SK-N-SH (cell line): ENCODE measurements around the gene ACSM5.
"Not testable (repeated sequence)": the region's sequence is repeated elsewhere in the genome, so short reads cannot be mapped to it uniquely, and the experiment has no call there.

Source experiments
- EP300 ChIP-seq, 2 experiments: IDR thresholded peaks; 2 replicates each; pipeline versions ENCODE4 v1.4.0 to v1.6.1; 2012; ENCODE audit warnings: borderline replicate concordance in 1 of 2, low read depth in 1 of 2, low read length in 1 of 2
- FOSL2 ChIP-seq: IDR thresholded peaks from 2 replicates; pipeline ENCODE4 v1.4.0; 2012; ENCODE audit warnings: low read depth, mild to moderate bottlenecking, moderate library complexity, borderline replicate concordance
- FOXM1 ChIP-seq: IDR thresholded peaks from 2 replicates; pipeline ENCODE4 v1.4.0; 2012; ENCODE audit warnings: low read depth, mild to moderate bottlenecking
- GATA2 ChIP-seq: sonication (generic); formaldehyde crosslinking; IDR thresholded peaks from 2 replicates; pipeline ENCODE4 v1.5.0; 2020; ENCODE audit warnings: mild to moderate bottlenecking, missing genetic modification reagents
- POLR2AphosphoS5 ChIP-seq: IDR thresholded peaks from 2 replicates; pipeline ENCODE4 v1.6.1; 2012; ENCODE audit warnings: low read depth, low read length
- RAD21 ChIP-seq: IDR thresholded peaks from 2 replicates; pipeline ENCODE4 v1.6.1; 2012; ENCODE audit warnings: mild to moderate bottlenecking, low read length
- REST ChIP-seq: IDR thresholded peaks from 2 replicates; pipeline ENCODE4 v1.6.1; 2012; ENCODE audit warnings: mild to moderate bottlenecking, low read depth, low read length, moderate library complexity
- ZBTB33 ChIP-seq: IDR thresholded peaks from 2 replicates; pipeline ENCODE4 v1.4.0; 2012; ENCODE audit warnings: low read depth, borderline replicate concordance
- TF ChIP-seq, protein P1 (sequence below): fragments of 200-600 bp; sonication (generic); IDR thresholded peaks from 2 replicates; pipeline ENCODE4 v1.6.1; 2017; ENCODE audit warnings: antibody characterized with exemption, mild to moderate bottlenecking, moderate library complexity
- TF ChIP-seq, protein P2 (sequence below): IDR thresholded peaks from 2 replicates; pipeline ENCODE4 v1.4.0; 2012; ENCODE audit warnings: low read depth, borderline replicate concordance
- TF ChIP-seq, protein P3 (sequence below): IDR thresholded peaks from 2 replicates; pipeline ENCODE4 v1.4.0; 2012; ENCODE audit warnings: low read depth

GRCh38 chr16:20438950-20439349, 29.6 kb downstream of the ACSM5 start:
- TF ChIP-seq, protein P1, sequence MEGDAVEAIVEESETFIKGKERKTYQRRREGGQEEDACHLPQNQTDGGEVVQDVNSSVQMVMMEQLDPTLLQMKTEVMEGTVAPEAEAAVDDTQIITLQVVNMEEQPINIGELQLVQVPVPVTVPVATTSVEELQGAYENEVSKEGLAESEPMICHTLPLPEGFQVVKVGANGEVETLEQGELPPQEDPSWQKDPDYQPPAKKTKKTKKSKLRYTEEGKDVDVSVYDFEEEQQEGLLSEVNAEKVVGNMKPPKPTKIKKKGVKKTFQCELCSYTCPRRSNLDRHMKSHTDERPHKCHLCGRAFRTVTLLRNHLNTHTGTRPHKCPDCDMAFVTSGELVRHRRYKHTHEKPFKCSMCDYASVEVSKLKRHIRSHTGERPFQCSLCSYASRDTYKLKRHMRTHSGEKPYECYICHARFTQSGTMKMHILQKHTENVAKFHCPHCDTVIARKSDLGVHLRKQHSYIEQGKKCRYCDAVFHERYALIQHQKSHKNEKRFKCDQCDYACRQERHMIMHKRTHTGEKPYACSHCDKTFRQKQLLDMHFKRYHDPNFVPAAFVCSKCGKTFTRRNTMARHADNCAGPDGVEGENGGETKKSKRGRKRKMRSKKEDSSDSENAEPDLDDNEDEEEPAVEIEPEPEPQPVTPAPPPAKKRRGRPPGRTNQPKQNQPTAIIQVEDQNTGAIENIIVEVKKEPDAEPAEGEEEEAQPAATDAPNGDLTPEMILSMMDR, result not testable (repeated sequence)
- TF ChIP-seq REST; EP300 (IDR thresholded peaks at IDR 0.05; ENCODE audit: borderline replicate concordance in 1 of 2, low read depth in 1 of 2, low read length in 1 of 2); FOXM1; RAD21; ZBTB33; GATA2; FOSL2; POLR2AphosphoS5: not testable (repeated sequence)
- TF ChIP-seq, protein P2, sequence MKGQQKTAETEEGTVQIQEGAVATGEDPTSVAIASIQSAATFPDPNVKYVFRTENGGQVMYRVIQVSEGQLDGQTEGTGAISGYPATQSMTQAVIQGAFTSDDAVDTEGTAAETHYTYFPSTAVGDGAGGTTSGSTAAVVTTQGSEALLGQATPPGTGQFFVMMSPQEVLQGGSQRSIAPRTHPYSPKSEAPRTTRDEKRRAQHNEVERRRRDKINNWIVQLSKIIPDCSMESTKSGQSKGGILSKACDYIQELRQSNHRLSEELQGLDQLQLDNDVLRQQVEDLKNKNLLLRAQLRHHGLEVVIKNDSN, result not testable (repeated sequence)
- TF ChIP-seq, protein P3, sequence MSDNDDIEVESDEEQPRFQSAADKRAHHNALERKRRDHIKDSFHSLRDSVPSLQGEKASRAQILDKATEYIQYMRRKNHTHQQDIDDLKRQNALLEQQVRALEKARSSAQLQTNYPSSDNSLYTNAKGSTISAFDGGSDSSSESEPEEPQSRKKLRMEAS, result not testable (repeated sequence)
